K562 (cell line): ENCODE data around the gene DAB2. TPM values are rescaled to one million over a fixed set of nuclear protein-coding genes. Genes with fewer than 3 reads are reported as not detected.

Experiments used
- ATAC-seq: fragments of 200-7000 bp; cut with Tn5 transposase; 3 replicates; pipeline ENCODE4 v1.9.1; 2020; ENCODE audit warnings: moderate library complexity
- BruUV-seq: library from RNA; stranded (reverse); fragments of 400-500 nt; replicated peaks from 2 replicates; lab custom pipeline; 2021; lab: Mats Ljungman, UMichigan
- CTCF ChIA-PET: fragments of 300-600 bp; formaldehyde crosslinking; extraction: SDS; loops from one replicate; lab custom pipeline; 2021; ENCODE audit warnings: low intra/inter-chr PET ratio; lab: Yijun Ruan, JAX
- POLR2A ChIA-PET: fragments of 300-600, 350-650 bp; sonication (Branson Sonifier 250); formaldehyde crosslinking; extraction: SDS; loops from one replicate; lab custom pipeline; 2021; ENCODE audit warnings: antibody characterized with exemption, inconsistent platforms; lab: Yijun Ruan, JAX
- DNase-seq, 4 experiments: peaks; one replicate each; pipeline versions ENCODE4 v3.0.0 to v3.0.0-alpha.2; 2011 to 2018; ENCODE audit warnings: low spot score in 3 of 4, mixed read lengths in 3 of 4; ENCODE audit errors: extremely low read depth in 1 of 4
- FAIRE-seq: peaks from 2 replicates; lab custom pipeline; 2011; peaks lifted over from hg19 to GRCh38; lab: Jason Lieb, UNC
- H2AFZ ChIP-seq: 2 replicates; pipeline ENCODE4 v1.6.0; 2011; ENCODE audit warnings: low read depth, low read length, control low read depth, inconsistent platforms
- H3K27ac ChIP-seq: fragments of 200-600 bp; 3 replicates; pipeline ENCODE4 v1.8.0; 2011; ENCODE audit warnings: low read depth, mild to moderate bottlenecking, control low read depth, inconsistent platforms, low read length, moderate library complexity, mixed read lengths; ENCODE audit errors: extremely low read depth
- H3K27me3 ChIP-seq, 2 experiments: fragments of 300-600 bp in 1 of 2; 2 replicates in 1 of 2; 3 replicates in 1 of 2; pipeline versions ENCODE4 v1.6.0 to v1.8.0; 2011; ENCODE audit warnings: inconsistent platforms in 2 of 2, low read length in 2 of 2, mild to moderate bottlenecking in 1 of 2, mixed read lengths in 1 of 2, moderate library complexity in 1 of 2; ENCODE audit not compliant: control insufficient read depth in 2 of 2, insufficient read depth in 2 of 2
- H3K36me3 ChIP-seq: fragments of 300-600 bp; 3 replicates; pipeline ENCODE4 v1.8.0; 2011; ENCODE audit warnings: mild to moderate bottlenecking, low read length, inconsistent platforms; ENCODE audit not compliant: control insufficient read depth, insufficient read depth
- H3K4me1 ChIP-seq, 2 experiments: fragments of 200-600 bp in 1 of 2; replicated peaks in 1 of 2; 2 replicates in 1 of 2; 3 replicates in 1 of 2; pipeline versions ENCODE4 v1.5.1 to v1.8.0; 2011; ENCODE audit warnings: inconsistent platforms in 2 of 2, low read length in 2 of 2, mild to moderate bottlenecking in 1 of 2, mixed read lengths in 1 of 2, moderate library complexity in 1 of 2; ENCODE audit not compliant: control insufficient read depth in 2 of 2, insufficient read depth in 2 of 2
- H3K4me2 ChIP-seq: 2 replicates; pipeline ENCODE4 v1.6.1; 2011; ENCODE audit warnings: low read length, control low read depth, inconsistent platforms, mixed read lengths; ENCODE audit not compliant: insufficient read depth
- H3K4me3 ChIP-seq: fragments of 200-600 bp; sonication (generic), shearing (Covaris generic); 2 replicates; pipeline ENCODE4 v1.5.1; 2016; ENCODE audit warnings: control low read depth, inconsistent platforms
- H3K79me2 ChIP-seq: fragments of 200-600 bp; 3 replicates; pipeline ENCODE4 v1.8.0; 2011; ENCODE audit warnings: low read length, inconsistent platforms; ENCODE audit not compliant: control insufficient read depth, insufficient read depth
- H3K9ac ChIP-seq, 2 experiments: 2 replicates each; pipeline versions ENCODE4 v1.6.0 to v1.6.1; 2011; ENCODE audit warnings: low read depth in 2 of 2, low read length in 2 of 2, control low read depth in 1 of 2, inconsistent platforms in 1 of 2, mild to moderate bottlenecking in 1 of 2, mixed read lengths in 1 of 2; ENCODE audit not compliant: insufficient read depth in 1 of 2
- H3K9me1 ChIP-seq: one replicate; pipeline ENCODE4 v1.6.0; 2011; ENCODE audit warnings: inconsistent platforms, mild to moderate bottlenecking, low read length, moderate library complexity; ENCODE audit not compliant: control insufficient read depth, insufficient read depth
- H3K9me3 ChIP-seq: replicated peaks from 2 replicates; pipeline ENCODE4 v1.5.1; 2011; ENCODE audit warnings: low read depth, low read length, inconsistent platforms; ENCODE audit not compliant: control insufficient read depth, insufficient read depth
- H4K20me1 ChIP-seq: replicated peaks from 2 replicates; pipeline ENCODE4 v1.6.1; 2011; ENCODE audit warnings: low read length, inconsistent platforms, mixed read lengths; ENCODE audit not compliant: control insufficient read depth, insufficient read depth
- CXXC5 ChIP-seq: fragments of 250-450 bp; sonication (Bioruptor Pico); IDR thresholded peaks from 2 replicates; pipeline ENCODE4 v1.8.0; 2022; ENCODE audit warnings: inconsistent platforms, mild to moderate bottlenecking, moderate library complexity
- GATAD2A ChIP-seq: fragments of 450-650 bp; IDR thresholded peaks from 2 replicates; pipeline ENCODE4 v1.6.1; 2017
- HDAC6 ChIP-seq: IDR thresholded peaks from 2 replicates; pipeline ENCODE4 v1.6.1; 2012; ENCODE audit warnings: low read depth, mild to moderate bottlenecking, control low read depth, inconsistent platforms, low read length, moderate library complexity
- OTX1 ChIP-seq: fragments of 450-650 bp; formaldehyde crosslinking; IDR thresholded peaks from 2 replicates; pipeline ENCODE4 v1.4.0; 2022; ENCODE audit warnings: mild to moderate bottlenecking
- PML ChIP-seq: IDR thresholded peaks from 2 replicates; pipeline ENCODE4 v1.6.1; 2012; ENCODE audit warnings: low read length, inconsistent platforms
- RFX1 ChIP-seq: fragments of 450-650 bp; IDR thresholded peaks from 2 replicates; pipeline ENCODE4 v1.6.1; 2016; ENCODE audit warnings: mild to moderate bottlenecking, moderate library complexity
- SRSF3 ChIP-seq: fragments of 200-400 bp; formaldehyde crosslinking; IDR thresholded peaks from 2 replicates; pipeline ENCODE4 v1.6.1; 2016; ENCODE audit warnings: mild to moderate bottlenecking, low read length, moderate library complexity; ENCODE audit not compliant: insufficient read depth
- TARDBP ChIP-seq: fragments of 450-650 bp; IDR thresholded peaks from 2 replicates; pipeline ENCODE4 v1.6.1; 2016
- TBP ChIP-seq: optimal IDR thresholded peaks from 2 replicates; pipeline ENCODE3; 2011; ENCODE audit warnings: low read depth, low read length, improper control_type of control experiment
- ZNF280A ChIP-seq: fragments of 450-650 bp; IDR thresholded peaks from 2 replicates; pipeline ENCODE4 v1.6.1; 2018; ENCODE audit warnings: mild to moderate bottlenecking, low read depth; ENCODE audit not compliant: partially characterized antibody
- ZNF785 ChIP-seq: fragments of 250-450 bp; sonication (Bioruptor Pico); IDR thresholded peaks from 2 replicates; pipeline ENCODE4 v1.4.0; 2020; ENCODE audit warnings: mild to moderate bottlenecking
- WGBS: fragments of 100-300 bp; shearing (Covaris generic); methylation state at CpG from one replicate; pipeline ENCODE4 v1.1.6; 2016; ENCODE audit warnings: low coverage, mixed read lengths; ENCODE audit not compliant: insufficient coverage; ENCODE audit errors: missing lambda C conversion rate; 5-methylcytosine and 5-hydroxymethylcytosine counted together
- in situ Hi-C: fragments of 300-500 bp; cut with MboI; formaldehyde crosslinking; loops from 4 replicates; pipeline ENCODE4 v1.15.0; 2018; ENCODE audit warnings: inconsistent platforms, mixed read lengths
- intact Hi-C: fragments of 100-400 bp; cut with micrococcal nuclease; formaldehyde crosslinking; loops from 2 replicates; pipeline ENCODE4 v1.14.2; 2022
- polyA plus RNA-seq, 8 experiments: library from polyadenylated mRNA; depleted of rRNA in 4 of 8; stranded (reverse) in 5 of 8; unstranded in 3 of 8; fragments of >200 nt; fragmentation: Nextera tagmentation in 2 of 8; fragmentation: Illumina TruSeq in 1 of 8; extraction: Ambion mirVana in 2 of 8; extraction: Trizol in 1 of 8; gene quantifications; 2 replicates each; pipeline versions ENCODE4 v1.2.1 to v1.2.3, GENCODE V29; 2011 to 2014; ENCODE audit warnings: inconsistent platforms in 1 of 8, missing spikeins in 1 of 8
- total RNA-seq, 7 experiments: library from RNA; depleted of rRNA in 6 of 7; stranded (reverse); fragments of >200 nt in 6 of 7; fragmentation: Illumina TruSeq in 2 of 7; extraction: Trizol in 2 of 7; gene quantifications; 2 replicates each; pipeline versions ENCODE4 v1.2.1 to v1.2.3, GENCODE V29; 2011 to 2021; ENCODE audit warnings: low replicate concordance in 1 of 7

The DAB2 gene
- total and polyA plus RNA-seq, 9 of the 15 experiments (the other 6 are each of a cell fraction or from before 2014, with no cell fraction given) = 6.6 to 29.9 (median 24.1) TPM

- TF ChIP-seq SRSF3 = no peak
- TF ChIP-seq GATAD2A = no peak
- no peak for TF ChIP-seq PML
- TF ChIP-seq TARDBP = no peak
Measured at GRCh38 chr5:39469176-39469575, 44.4 kb upstream of the DAB2 start (continued).

GRCh38 chr5:39466846-39467245, 42.1 kb upstream of the DAB2 start:
- H3K9ac ChIP-seq = no peak overlapping the region
- ATAC-seq (no peak), DNase-seq (no peak), FAIRE-seq (no peak)
- no peak for TF ChIP-seq ZNF785 (CRISPR knock-in tag)
- TF ChIP-seq TBP = no peak
- no peak for TF ChIP-seq RFX1
- no peak for TF ChIP-seq HDAC6
- no peak for TF ChIP-seq ZNF280A
- TF ChIP-seq OTX1 (CRISPR knock-in tag) = no peak
- TF ChIP-seq CXXC5 (CRISPR knock-in tag) = no peak
- no peaks in the 10 kb centered on the region for H3K36me3 ChIP-seq
- H3K79me2 ChIP-seq = no peaks in the 10 kb centered on the region
- H3K4me1 ChIP-seq = no peaks in the 10 kb centered on the region
- H3K4me2 ChIP-seq = no peak overlapping the region
- H4K20me1 ChIP-seq = no peaks in the 10 kb centered on the region
- H3K4me3 ChIP-seq = no peak overlapping the region
- H3K27me3 ChIP-seq = peaks cover 0 to 9% of the 10 kb centered on the region in 2 experiments; a peak in 2 of 5 replicates
- intact Hi-C loops (loop anchor here (10.0 kb wide), 1 partner anchor 92 kb away; no protein-coding TSS in a partner anchor), in situ Hi-C loops (no loop called here)
- H2AFZ ChIP-seq = no peak overlapping the region
- no peak overlapping the region for H3K27ac ChIP-seq
- CTCF ChIA-PET = no interaction called here
- BruUV-seq = no TSS peak
- H3K9me3 ChIP-seq = no peaks in the 10 kb centered on the region
- POLR2A ChIA-PET = no interaction called here
- 0% methylated on average over 1 of the region's 1 CpG for WGBS
- H3K9me1 ChIP-seq = no peaks in the 10 kb centered on the region
